Natural killer cell (primary cell): ENCODE data around the gene KCTD3. TPM values are rescaled to one million over a fixed set of nuclear protein-coding genes. Genes with fewer than 3 reads are reported as not detected.

ENCODE experiments used
- ATAC-seq, 3 donors: fragments of 150-1000 bp in 2 of 3; fragments of 200-7000 bp in 1 of 3; cut with Tn5 transposase; 1 replicate in 1 of 3; 2 replicates in 2 of 3; pipeline ENCODE4 v1.10.0; 2021; ENCODE audit warnings: mild to moderate bottlenecking in 2 of 3, moderate library complexity in 2 of 3
- DNase-seq, 2 donors: peaks; one replicate each; pipeline versions ENCODE4 v3.0.0 to v3.0.0-alpha.2; 2013 to 2021; ENCODE audit warnings: mixed read lengths in 1 of 2
- H3K27ac ChIP-seq: one replicate; pipeline ENCODE4 v1.5.1; 2013; ENCODE audit warnings: mild to moderate bottlenecking, low read length
- H3K27me3 ChIP-seq: one replicate; pipeline ENCODE4 v1.6.1; 2013; ENCODE audit warnings: low read length; ENCODE audit not compliant: control insufficient read depth, insufficient read depth
- H3K36me3 ChIP-seq: one replicate; pipeline ENCODE4 v1.6.1; 2013; ENCODE audit warnings: low read length; ENCODE audit not compliant: control insufficient read depth, insufficient read depth
- H3K4me1 ChIP-seq: one replicate; pipeline ENCODE4 v1.6.1; 2013; ENCODE audit warnings: low read length; ENCODE audit not compliant: control insufficient read depth, insufficient read depth
- H3K4me3 ChIP-seq: one replicate; pipeline ENCODE4 v1.5.1; 2013; ENCODE audit warnings: low read length
- H3K9me3 ChIP-seq: one replicate; pipeline ENCODE4 v1.6.1; 2013; ENCODE audit warnings: low read length; ENCODE audit not compliant: control insufficient read depth, insufficient read depth
- H3K27ac Mint-ChIP-seq, 2 donors: one replicate each; pipeline ENCODE4 v1.8.0; 2022; ENCODE audit warnings: mild to moderate bottlenecking in 2 of 2, mixed read lengths in 2 of 2, moderate library complexity in 1 of 2
- H3K27me3 Mint-ChIP-seq, 2 donors: one replicate each; pipeline ENCODE4 v1.8.0; 2022; ENCODE audit warnings: low read depth in 2 of 2, mixed read lengths in 2 of 2
- H3K36me3 Mint-ChIP-seq: one replicate; pipeline ENCODE4 v1.8.0; 2022; ENCODE audit warnings: mixed read lengths
- H3K4me1 Mint-ChIP-seq, 2 donors: one replicate each; pipeline ENCODE4 v1.8.0; 2022; ENCODE audit warnings: mixed read lengths in 2 of 2
- H3K4me3 Mint-ChIP-seq: one replicate; pipeline ENCODE4 v1.8.0; 2022; ENCODE audit warnings: mild to moderate bottlenecking, moderate library complexity, mixed read lengths
- H3K9me3 Mint-ChIP-seq, 2 donors: one replicate each; pipeline ENCODE4 v1.8.0; 2022; ENCODE audit warnings: mixed read lengths in 2 of 2
- CTCF ChIP-seq: fragments of 200-600 bp; IDR thresholded peaks from one replicate; pipeline ENCODE4 v1.8.0; 2022; ENCODE audit warnings: antibody characterized with exemption
- WGBS: methylation state at CpG from one replicate; pipeline ENCODE4 v1.1.7; 2013; ENCODE audit warnings: missing lambda C conversion rate; ENCODE audit not compliant: insufficient coverage; 5-methylcytosine and 5-hydroxymethylcytosine counted together
- intact Hi-C: fragments of 100-400 bp; cut with micrococcal nuclease; formaldehyde crosslinking; loops from one replicate; pipeline ENCODE4 v1.14.2; 2022
- total RNA-seq, 4 donors: library from RNA; stranded (reverse); fragments of 120-200 nt in 1 of 4; gene quantifications; one replicate each; pipeline versions ENCODE4 v1.2.3 to v1.2.4, GENCODE V29; 2013 to 2022

Gene KCTD3
- total RNA-seq, 3 donors from 2014 or later (not counting 1 experiment from before 2014, with no cell fraction given): 2.1 to 4.5 (median 3.1) TPM

GRCh38 chr1:215567491-215568298, 591 bp downstream of the KCTD3 start:
- H3K9me3 Mint-ChIP-seq: peaks cover 2 to 4% of the 10 kb centered on the region in 2 donors
- H3K4me1 Mint-ChIP-seq: peaks cover 18 to 19% of the 10 kb centered on the region in 2 donors
- peak overlapping the region; percentile 92 for H3K4me3 Mint-ChIP-seq
- ATAC-seq (peak; percentile 53 to 84 (median 63)), DNase-seq (peak; percentile 20 to 34)
- TF ChIP-seq CTCF: no peak
- Histone ChIP-seq H3K9me3 (no peaks in the 10 kb centered on the region), H3K4me3 (peak overlapping the region; percentile 53), H3K36me3 (no peaks in the 10 kb centered on the region), H3K27ac (no peak overlapping the region), H3K4me1 (peaks cover 5% of the 10 kb centered on the region), H3K27me3 (peaks cover 3% of the 10 kb centered on the region)
- 1% methylated on average over 62 of the region's 63 CpGs for WGBS
- no peaks in the 10 kb centered on the region for H3K36me3 Mint-ChIP-seq
- peaks cover 6 to 19% of the 10 kb centered on the region in 2 donors for H3K27me3 Mint-ChIP-seq
- peak overlapping the region; percentile 3 to 86 for H3K27ac Mint-ChIP-seq
- intact Hi-C loops: no loop called here

DNA sequence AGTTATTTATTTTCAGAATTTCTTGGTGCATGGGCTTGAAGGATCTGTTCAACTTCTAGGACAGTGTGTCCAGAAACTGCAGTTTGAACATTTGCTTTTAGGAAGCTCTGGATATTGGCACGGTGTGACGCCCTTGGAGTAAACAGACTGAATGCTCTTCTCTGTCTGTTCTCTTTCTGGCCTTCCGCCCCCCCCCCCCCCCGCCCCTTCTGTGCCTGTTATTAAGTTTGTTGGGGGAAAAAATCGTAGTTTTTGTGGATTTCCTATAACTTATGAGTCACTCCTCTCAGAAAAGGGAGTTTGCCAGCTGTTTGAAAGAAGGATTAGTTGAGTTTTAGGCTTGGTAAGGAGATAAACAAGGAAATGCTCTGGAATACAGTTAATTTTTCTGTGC, 1.2 kb downstream of the KCTD3 start:
- Mint-ChIP-seq H3K36me3 (no peaks in the 10 kb centered on the region), H3K4me1 (peaks cover 18 to 19% of the 10 kb centered on the region in 2 donors), H3K9me3 (no peaks in the 10 kb centered on the region), H3K27ac (peak overlapping the region; percentile 3 to 86), H3K4me3 (peak overlapping the region; percentile 83), H3K27me3 (peaks cover 3 to 19% of the 10 kb centered on the region in 2 donors)
- H3K27ac ChIP-seq: no peak overlapping the region
- peak overlapping the region; percentile 53 for H3K4me3 ChIP-seq
- intact Hi-C loops: no loop called here
- H3K36me3 ChIP-seq: no peaks in the 10 kb centered on the region
- peaks cover 3% of the 10 kb centered on the region for H3K27me3 ChIP-seq
- WGBS: no CpG with 5 or more reads among the region's 5 CpGs
- H3K4me1 ChIP-seq: peaks cover 5% of the 10 kb centered on the region
- H3K9me3 ChIP-seq: no peaks in the 10 kb centered on the region
- no peak for TF ChIP-seq CTCF
- ATAC-seq (no peak), DNase-seq (no peak)

- H3K4me1 ChIP-seq: peaks cover 5% of the 10 kb centered on the region
- H3K9me3 Mint-ChIP-seq: no peaks in the 10 kb centered on the region
- H3K27ac Mint-ChIP-seq: no peak overlapping the region
- DNase-seq (no peak), ATAC-seq (no peak)
- H3K9me3 ChIP-seq: no peaks in the 10 kb centered on the region
- H3K27ac ChIP-seq: no peak overlapping the region
- no peak overlapping the region for H3K4me3 Mint-ChIP-seq
- intact Hi-C loops: no loop called here
- 77% methylated on average over 3 of the region's 3 CpGs for WGBS
- no peaks in the 10 kb centered on the region for H3K36me3 ChIP-seq
- H3K4me1 Mint-ChIP-seq: peaks cover 18 to 19% of the 10 kb centered on the region in 2 donors
- no peak for TF ChIP-seq CTCF
- H3K27me3 Mint-ChIP-seq: peaks cover 3 to 19% of the 10 kb centered on the region in 2 donors
- H3K4me3 ChIP-seq: no peak overlapping the region
- H3K27me3 ChIP-seq: peaks cover 3% of the 10 kb centered on the region
- H3K36me3 Mint-ChIP-seq: no peaks in the 10 kb centered on the region
Measured at GRCh38 chr1:215569986-215570824, 3.1 kb downstream of the KCTD3 start.
